Raji (cell line): ENCODE results near the gene QSER1.

ENCODE experiments used
- POLR2A ChIP-seq: IDR thresholded peaks from 2 replicates; pipeline ENCODE4 v1.6.1; 2011; ENCODE audit warnings: low read depth, low read length, control low read depth; ENCODE audit not compliant: insufficient read depth

The QSER1 gene

GRCh38 chr11:32962016-32962415, 69.4 kb downstream of the QSER1 start:
- no peak for TF ChIP-seq POLR2A

DNA sequence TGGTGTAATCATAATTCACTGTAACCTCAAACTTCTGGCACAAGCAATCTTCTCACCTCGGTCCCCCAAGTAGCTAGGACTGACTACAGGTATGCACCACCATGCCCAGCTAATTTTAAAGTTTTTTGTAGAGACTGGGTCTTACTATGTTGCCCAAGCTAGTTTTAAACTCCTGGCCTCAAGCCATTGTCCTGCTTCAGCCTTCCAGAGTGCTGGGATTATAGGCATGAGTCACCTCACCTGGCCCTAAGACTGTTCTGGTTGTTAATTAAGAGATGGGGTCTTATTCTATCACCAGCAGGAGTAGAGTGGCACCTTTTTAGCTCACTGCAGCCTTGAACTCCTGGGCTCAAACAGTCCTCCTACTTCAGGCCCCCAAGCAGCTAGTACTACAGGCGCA, 71.1 kb downstream of the QSER1 start:
- no peak for TF ChIP-seq POLR2A

- no peak for TF ChIP-seq POLR2A
Observed at GRCh38 chr11:32968541-32968940, 75.9 kb downstream of the QSER1 start.

DNA sequence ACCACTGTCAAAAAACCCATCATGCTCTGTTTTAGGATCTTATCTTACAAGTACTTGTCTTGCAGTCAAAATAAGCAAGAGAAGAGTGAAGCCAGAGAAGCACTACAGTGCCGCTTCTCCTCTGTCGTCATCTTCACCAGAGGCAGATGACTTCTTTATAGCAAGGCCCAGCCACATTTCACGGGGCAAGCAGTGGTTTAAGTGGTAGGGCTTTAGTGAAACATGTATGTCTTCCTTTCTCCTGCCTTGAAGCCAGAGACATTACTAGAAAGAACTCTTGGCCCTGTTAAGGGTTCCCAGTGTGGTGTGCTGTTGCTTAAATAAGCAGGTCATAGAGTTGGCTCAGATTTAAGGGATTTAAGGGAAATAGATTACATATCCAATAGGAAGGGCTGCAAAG, 80.2 kb downstream of the QSER1 start:
- no peak for TF ChIP-seq POLR2A

- TF ChIP-seq POLR2A: no peak
Observed at GRCh38 chr11:32982626-32983025, 90.0 kb downstream of the QSER1 start.

DNA sequence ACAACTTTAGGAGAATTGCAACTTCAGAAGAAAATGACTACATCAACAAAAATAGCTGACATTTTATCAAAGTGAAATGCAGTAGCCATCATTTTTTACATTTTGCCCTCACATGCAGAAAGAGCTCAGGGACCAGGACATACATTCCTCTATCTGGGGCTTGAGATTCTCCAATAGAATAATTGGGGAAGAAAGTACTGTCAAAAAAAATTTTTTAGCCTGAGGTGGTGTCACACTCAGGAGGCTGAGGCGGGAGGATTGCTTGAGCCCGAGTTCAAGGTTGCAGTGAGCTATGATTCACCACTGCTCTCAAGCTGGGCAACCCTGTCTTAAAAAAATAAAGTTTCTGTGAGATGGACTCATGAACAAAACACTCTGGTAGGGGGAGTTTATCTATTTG, 90.9 kb downstream of the QSER1 start:
- TF ChIP-seq POLR2A: no peak

GRCh38 chr11:32985600-32985999, 93.0 kb downstream of the QSER1 start:
- no peak for TF ChIP-seq POLR2A

GRCh38 chr11:32987851-32988250, 95.2 kb downstream of the QSER1 start:
- TF ChIP-seq POLR2A: no peak

DNA sequence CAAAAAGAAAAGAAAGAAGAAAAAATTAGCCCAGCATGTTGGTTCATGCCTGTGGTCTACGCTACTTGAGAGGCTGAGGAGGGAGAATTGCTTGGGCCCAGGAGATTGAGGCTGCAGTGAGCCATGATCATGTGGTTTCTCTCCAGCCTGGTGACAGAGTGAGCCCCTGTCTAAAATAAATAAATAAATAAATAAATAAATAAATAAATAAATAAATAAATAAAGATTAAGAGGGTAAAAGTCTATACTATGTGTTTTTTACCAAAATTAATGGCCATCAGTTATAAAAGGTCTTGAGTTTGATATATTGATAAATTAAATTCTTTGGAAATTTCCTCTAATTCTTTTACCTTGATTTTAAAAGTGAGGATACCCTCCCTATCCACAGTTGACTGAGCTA, 97.9 kb downstream of the QSER1 start:
- no peak for TF ChIP-seq POLR2A

- no peak for TF ChIP-seq POLR2A
Observed at GRCh38 chr11:32991427-32991826, 98.8 kb downstream of the QSER1 start.

GRCh38 chr11:32991898-32992297, 99.3 kb downstream of the QSER1 start:
- no peak for TF ChIP-seq POLR2A

GRCh38 chr11:33000181-33000580, 107.6 kb downstream of the QSER1 start:
- no peak for TF ChIP-seq POLR2A

GRCh38 chr11:33001281-33001680, 108.7 kb downstream of the QSER1 start:
- TF ChIP-seq POLR2A: no peak

- TF ChIP-seq POLR2A: no peak
Observed at GRCh38 chr11:33001751-33002542, 109.3 kb downstream of the QSER1 start.

- TF ChIP-seq POLR2A: no peak
Observed at GRCh38 chr11:33005175-33005574, 112.6 kb downstream of the QSER1 start.

DNA sequence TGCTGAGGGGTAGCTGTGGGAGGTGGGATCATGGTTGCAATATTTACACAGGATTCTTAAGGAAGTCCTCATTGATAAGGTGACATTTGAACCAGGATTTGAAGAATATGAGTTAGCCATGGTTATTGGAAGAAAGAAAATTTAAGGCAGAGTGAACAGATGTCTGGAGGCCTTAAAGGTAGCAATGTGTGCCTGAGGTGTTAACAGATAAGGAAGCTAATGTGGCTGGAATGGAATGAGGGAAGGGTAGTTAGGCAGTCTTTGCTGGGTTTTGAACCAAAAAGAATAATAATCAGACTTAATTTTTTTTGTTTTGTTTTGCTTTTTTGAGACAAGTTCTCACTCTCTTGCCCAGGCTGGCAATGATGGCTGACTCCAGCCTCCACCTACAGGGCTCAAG, 113.4 kb downstream of the QSER1 start:
- TF ChIP-seq POLR2A: no peak

DNA sequence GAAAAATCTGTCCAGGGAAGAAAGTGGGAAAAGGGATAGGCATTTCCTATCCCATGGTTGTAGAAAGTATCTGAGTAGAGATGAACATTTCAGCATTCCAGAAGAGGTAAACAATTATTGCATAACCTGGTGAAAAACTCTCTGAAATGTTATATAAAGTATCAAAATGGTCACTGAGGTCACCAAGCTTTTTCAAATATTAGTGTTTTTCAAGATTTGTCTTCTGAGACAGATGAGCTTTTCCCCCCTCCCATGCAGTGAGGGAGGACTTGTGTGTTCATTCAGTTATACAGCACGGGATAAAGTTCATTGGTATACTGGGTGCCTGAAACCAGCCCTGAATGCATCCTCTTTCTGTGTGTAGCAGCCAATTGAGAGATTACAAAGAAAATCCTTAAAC, 121.1 kb downstream of the QSER1 start:
- TF ChIP-seq POLR2A: no peak
